GM10266 (cell line): ENCODE results near the gene ZNF883.

Experiments
- DNase-seq: peaks from one replicate; pipeline ENCODE4 v3.0.0; 2012; ENCODE audit errors: extremely low spot score
- TF ChIP-seq, protein P1 (sequence below): IDR thresholded peaks from 2 replicates; pipeline ENCODE4 v1.5.1; 2012; ENCODE audit warnings: mild to moderate bottlenecking, low read depth; ENCODE audit not compliant: control insufficient read depth, insufficient read depth; ENCODE audit errors: missing control alignments

ZNF883 gene

DNA sequence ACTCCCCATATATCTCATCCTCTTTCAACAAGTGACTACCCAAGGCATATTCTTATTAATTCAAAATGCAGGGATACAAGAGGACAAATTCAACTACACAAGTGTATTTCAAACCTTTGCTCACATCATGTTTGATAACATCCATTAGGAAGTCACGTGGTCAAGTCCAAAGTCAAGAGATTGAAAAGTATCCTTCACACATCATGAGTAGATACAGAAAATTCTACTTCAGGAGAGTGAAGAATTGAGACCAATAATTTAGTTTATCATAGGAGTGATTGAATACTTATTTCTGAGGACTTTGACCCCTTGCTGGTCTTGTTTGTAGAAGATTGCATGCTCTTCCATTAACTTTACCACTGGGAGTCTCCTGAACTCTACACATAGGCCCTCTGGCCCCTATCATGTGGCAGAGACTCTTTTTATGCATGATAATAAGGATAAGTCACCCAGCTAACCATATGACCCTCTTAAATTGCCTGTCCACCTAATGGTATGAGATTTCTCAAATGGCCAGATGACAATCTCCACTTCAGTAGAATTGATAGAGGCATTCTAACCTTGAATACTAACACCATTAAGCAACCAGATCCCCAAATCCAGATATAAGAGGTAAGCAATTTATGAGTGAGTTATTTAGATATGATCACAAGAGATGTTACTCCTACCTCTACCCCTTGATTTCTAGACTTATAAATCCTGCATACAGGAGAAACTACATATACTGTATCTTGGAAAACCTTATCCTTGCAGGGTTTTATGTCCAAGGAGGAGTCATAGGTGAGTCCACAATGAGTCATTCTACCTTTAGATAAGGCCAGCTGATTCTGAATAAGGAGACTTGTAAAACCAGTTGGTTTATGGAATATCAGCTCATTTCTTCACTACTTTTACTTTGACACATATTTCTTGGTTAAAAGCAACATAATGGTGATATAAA lies 94.7 kb downstream of the ZNF883 start:
- DNase-seq = no peak
- TF ChIP-seq, protein P1, sequence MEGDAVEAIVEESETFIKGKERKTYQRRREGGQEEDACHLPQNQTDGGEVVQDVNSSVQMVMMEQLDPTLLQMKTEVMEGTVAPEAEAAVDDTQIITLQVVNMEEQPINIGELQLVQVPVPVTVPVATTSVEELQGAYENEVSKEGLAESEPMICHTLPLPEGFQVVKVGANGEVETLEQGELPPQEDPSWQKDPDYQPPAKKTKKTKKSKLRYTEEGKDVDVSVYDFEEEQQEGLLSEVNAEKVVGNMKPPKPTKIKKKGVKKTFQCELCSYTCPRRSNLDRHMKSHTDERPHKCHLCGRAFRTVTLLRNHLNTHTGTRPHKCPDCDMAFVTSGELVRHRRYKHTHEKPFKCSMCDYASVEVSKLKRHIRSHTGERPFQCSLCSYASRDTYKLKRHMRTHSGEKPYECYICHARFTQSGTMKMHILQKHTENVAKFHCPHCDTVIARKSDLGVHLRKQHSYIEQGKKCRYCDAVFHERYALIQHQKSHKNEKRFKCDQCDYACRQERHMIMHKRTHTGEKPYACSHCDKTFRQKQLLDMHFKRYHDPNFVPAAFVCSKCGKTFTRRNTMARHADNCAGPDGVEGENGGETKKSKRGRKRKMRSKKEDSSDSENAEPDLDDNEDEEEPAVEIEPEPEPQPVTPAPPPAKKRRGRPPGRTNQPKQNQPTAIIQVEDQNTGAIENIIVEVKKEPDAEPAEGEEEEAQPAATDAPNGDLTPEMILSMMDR = no peak

DNA sequence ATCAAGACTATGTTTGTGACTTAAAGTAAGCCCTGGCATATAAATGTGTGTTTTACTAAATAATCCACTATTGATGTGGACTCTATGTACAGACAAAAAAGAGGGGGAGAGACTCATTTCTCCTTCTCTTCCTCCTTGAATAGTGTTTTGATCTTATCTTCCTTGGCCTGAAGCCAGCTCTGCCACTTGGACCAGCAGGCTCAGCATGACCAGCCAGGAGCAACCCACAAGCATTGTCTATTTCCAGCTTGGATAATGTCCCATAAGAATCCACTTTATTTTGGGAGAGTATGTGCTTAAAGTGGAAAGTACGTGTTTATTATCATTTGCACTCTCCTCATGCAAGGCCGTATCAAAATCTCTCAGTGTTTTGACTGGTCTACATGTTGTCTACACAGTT lies 97.5 kb downstream of the ZNF883 start:
- TF ChIP-seq, protein P1 = no peak
- no peak for DNase-seq

- TF ChIP-seq, protein P1 = no peak
- no peak for DNase-seq
Measured at GRCh38 chr9:112913326-112913725, 98.7 kb downstream of the ZNF883 start.

DNA sequence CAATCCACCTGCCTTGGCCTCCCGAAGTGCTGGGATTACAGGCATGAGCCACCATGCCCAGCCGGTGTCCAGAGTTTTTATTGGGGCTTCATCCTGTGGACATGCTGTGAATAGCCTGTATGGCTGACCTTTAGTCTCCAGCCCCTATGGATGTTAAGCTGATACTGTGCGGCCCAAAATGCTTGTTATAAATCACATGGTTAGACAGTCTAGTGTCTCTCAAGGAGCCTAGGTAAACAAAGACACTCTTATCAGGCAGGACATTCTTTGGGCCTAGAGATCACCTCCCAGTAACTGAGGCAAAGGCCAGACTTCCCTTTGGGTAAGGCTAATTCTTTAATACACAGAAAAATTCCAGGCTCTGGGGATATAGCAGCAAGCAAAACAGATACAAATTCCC lies 99.4 kb downstream of the ZNF883 start:
- DNase-seq = no peak
- TF ChIP-seq, protein P1 = no peak

DNA sequence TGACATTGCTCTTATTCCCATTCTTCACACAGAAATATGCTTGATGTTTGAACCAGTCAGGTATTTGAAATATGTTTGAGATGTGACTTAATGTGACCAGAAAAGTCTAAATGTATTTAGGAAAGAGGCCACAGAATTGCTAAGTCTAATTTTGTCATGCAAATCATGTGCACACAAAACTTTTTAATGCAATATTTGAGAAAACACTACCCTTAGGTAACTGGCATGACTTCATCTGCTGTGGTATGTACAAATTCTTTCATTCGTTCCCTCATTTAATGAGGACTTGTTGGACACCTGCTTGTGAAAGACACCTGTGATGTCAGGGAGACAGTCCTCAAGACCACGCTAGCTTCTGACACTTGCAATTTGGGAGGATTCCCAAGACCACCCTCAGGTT lies 100.3 kb downstream of the ZNF883 start:
- DNase-seq = no peak
- TF ChIP-seq, protein P1 = no peak
